Measurements from ENCODE around the gene ABCA4.

GRCh38 chr1:94032637-94033036, 88.3 kb downstream of the ABCA4 start:
- TF ChIP-seq POLR2A (IDR thresholded peaks at IDR 0.05) (no peak), CTCF (IDR thresholded peaks at IDR 0.05) (no peak)
